Right forelimb (tissue), 1 donor: ENCODE results near the gene ZBTB37.
"Not testable (repeated sequence)": the region's sequence is repeated elsewhere in the genome, so short reads cannot be mapped to it uniquely, and the experiment has no call there.

Experiments
- DNase-seq: peaks from one replicate; pipeline ENCODE4 v3.0.0-alpha.2; 2018

Gene ZBTB37, protein sequence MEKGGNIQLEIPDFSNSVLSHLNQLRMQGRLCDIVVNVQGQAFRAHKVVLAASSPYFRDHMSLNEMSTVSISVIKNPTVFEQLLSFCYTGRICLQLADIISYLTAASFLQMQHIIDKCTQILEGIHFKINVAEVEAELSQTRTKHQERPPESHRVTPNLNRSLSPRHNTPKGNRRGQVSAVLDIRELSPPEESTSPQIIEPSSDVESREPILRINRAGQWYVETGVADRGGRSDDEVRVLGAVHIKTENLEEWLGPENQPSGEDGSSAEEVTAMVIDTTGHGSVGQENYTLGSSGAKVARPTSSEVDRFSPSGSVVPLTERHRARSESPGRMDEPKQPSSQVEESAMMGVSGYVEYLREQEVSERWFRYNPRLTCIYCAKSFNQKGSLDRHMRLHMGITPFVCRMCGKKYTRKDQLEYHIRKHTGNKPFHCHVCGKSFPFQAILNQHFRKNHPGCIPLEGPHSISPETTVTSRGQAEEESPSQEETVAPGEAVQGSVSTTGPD

DNA sequence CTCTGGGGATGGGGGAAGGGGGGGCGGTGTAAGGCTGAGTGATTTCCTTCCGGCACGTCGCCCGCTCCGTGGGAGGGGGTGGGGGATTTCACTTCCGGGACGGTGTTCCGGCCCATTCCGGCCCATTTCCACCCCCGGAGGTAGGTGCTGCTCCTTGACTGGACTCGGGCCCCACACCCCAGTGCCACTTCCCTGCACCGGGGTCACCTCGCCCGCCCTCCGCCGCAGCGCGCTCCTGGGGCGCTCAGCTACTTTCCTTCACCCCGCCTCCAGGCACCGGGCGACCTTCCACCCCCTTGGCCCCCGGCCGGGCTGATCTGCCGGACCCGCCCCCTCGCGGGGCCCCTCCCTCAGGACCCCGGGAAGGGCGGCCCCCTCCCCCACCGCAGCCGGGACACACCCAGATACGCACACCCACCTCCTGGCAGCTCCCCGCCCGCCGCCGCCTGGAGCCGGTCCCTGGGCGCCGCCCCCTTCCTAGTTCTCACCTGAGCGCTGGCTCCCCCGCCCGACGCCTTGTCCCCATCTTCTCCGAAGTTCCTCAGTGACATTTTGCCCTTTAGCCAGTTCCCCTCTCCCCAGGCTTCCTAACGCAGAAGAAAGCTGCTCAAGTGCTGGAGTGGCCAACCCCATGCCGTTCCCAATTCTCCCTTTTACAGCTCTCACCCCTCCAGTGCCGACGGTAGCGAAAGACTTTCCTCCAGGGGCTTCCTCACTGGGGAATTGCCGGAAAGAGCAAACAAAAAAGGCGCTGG is at the start of gene ZBTB37:
Gene ZBTB37, plus strand, starts transcription at position 115 of the 755 bp plus-strand sequence. CDS start 1,846 bp downstream, outside the sequence.
- peak; percentile 92 for DNase-seq

DNA sequence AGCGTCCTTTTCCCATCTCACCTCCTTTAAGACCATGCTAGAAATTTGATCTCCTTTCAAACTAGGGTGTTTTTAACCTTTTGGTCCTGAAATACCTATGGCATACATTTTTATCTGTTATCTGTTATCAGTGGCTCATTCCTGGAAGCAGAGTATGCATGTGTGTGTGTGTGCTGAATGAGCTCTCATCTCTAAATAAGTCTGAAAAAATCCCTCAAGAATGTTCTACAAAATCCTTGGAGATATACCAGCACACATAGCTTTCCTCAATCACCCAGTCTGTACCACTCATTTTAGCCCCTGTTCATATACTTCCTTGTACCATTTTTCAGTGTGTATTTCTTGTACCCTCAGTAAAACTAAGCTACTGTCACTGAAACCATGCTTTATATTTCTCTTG is 49.7 kb upstream of the ZBTB37 start:
- no peak for DNase-seq

DNA sequence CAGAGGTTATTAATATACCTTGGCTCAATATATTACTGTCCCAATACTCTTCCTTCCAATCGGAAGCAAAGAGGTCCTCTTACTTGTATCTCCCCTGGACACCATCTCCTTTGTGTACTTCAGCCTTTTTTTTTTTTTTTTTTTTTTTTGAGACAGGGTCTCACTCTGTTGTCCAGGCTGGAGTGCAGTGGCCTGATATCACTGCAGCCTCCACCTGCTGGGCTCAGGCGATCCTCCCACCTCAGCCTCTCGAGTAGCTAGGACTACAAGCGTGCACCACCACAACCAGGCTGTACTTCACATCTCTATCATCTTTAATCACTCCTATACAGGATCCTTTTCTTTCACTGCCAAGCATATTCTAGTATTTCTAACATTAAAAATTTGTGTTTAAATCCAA is 46.5 kb upstream of the ZBTB37 start:
- DNase-seq: no peak

DNA sequence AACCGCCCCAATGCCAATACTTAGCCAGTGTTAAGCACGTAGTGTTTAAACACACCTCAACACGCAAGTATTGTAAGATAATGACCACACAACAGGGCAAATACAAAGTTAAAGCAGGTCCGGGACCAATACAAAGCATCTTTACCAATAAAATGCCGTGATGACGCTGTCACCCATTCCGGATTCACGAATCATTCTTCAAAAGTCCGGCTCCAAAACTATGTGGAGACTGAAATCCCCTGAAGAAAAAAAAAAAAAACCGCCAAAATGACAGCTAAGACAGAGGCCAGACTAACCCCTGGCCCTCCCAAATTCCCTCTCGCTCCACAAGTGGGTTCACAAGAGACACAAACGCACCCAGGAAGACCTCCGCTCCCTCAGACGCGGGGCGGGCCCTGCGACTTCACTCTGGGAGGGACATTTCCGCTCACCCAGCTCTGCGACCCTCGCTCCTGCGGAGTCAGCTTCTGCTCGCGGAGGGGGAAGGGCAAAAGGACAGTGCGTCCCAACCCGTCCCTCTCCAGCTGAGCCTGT is 44.3 kb upstream of the ZBTB37 start:
- no peak for DNase-seq

DNA sequence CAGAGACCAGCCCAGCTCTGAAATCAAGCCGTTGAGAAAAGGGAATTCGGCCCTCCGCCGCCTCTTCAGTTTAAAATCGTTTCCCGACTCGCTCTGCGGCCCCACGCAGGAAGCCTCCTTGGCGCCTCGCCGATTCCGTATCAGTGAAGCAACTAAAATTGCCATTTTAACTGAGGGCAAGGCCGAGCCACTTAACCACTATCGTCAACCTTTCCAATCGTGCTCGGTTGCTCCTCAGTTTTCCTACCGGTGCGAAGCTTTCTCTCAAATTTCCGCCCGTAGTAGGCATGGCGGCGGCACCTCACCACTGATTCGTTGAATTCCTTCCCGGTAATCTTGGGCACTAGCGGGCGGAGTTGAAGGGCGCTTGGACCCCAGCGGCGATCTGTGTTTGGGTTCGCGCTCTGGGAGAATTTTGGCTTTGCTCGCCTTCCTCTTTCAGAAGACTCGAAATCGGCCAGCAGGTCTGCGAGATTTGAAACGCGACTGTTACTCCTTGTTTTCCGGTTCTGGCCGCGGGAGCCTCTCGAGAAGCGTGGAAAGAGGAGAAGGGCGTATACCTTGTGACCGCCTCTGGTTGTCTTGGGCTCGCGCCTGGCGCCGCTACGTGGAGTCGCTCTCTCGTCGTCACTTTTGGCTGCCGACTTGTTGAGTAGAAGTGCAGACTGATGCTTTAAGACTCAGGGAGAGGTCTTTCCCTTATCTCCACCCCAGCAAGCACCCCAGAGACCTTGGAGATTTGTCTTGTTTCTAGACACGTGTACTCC is 43.7 kb upstream of the ZBTB37 start, which contains the start of the genes CENPL and DARS2:
Gene CENPL, minus strand, starts transcription at position 569 of the 767 bp plus-strand sequence. CDS start 13,584 bp downstream, outside the sequence.
Gene DARS2, plus strand, starts transcription at position 359 of the 767 bp plus-strand sequence. CDS start 557 bp downstream, outside the sequence.
- DNase-seq: peak; percentile 95

DNA sequence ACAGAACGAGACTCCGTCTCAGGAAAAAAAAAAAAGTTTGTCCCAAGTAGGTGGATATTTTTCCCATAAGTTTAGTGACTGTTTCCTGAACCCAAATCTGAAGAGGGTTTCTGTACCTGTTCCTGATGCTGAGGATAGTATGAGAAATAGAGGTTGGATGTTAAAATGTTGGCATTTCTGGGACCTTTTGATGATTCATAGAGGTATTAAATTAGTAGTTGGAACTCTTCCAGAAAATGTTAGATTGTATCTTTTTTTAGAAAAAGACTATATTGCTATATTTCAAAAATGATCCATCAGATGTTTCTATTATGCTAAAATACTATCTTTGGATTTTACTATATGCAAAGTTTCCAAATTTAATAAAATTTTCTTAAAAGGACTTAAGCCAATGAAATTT is 40.6 kb upstream of the ZBTB37 start:
- DNase-seq: no peak

DNA sequence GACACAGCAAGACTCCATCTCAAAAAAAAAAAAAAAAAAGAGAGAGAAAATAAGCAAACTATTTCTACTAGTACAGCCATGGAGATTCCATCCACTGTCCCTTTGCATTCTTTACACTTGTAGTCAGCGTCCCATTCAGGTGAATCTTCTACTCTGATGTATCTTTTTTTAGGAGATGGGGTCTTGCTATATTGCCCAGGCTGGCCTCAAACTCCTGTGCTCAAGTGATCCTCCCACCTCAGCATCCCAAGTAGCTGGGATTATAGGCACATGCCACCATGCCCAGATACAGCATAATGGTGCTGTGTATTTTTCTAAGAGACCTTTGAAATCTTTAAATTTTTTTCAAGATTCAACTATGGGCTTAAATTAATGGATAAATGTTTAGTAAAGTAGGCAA is 35.4 kb upstream of the ZBTB37 start:
- no peak for DNase-seq

DNA sequence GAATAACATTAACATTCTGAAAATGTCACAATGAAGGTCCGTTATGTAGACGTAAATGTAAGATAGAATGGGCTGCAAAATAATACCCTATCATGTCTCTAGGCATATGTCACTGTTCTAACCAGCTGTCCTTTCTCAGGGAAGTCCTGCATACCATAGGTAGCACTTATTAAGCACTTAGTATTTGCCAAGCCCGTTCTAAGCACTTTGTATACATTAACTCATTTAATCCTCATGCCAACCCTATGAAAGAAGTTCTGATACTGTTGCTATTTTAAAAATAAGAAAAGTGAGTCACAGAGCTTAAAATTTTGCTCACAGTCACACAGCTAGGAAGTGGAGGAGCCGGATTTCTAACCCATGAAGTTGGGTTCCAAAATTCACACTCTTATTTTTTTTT is 16.1 kb upstream of the ZBTB37 start:
- DNase-seq: no peak

DNA sequence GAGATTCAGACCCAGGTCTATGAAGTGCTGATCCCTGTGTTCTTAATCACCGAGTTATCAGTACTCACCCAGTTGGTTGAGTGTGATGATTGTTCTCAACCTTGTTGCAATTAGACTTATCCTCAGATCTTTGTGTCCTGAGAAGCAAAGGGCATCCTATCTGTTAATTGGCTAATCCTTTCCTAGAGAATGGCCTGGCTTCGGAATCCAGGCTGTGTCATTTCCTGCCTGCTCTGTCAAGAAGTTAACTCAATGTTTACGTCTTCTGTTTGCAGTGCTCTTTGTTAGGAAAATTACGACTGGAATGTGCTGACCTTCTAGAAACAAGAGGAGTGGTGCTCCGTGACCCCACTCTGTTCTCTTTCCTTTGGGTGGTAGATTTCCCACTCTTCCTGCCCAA is 15.1 kb upstream of the ZBTB37 start:
- DNase-seq: no peak

DNA sequence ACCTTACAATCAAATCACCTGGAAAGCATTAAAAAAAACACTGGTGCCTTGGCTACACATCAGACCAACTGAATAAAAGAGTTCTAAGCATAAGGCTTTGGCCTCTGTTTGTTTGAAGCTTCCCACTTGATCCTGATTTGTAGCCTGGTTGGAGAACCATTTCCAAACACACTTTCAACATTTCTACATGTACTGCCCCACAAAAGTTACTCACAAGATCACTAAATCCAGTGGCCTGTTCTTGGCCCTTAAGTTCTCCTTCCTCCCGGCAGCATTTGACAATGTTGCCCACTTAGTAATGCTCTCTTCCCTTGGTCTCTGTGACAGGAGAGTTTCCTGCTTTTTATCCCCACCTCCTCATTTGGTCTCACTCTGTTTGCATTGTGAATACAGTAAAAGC is 12.2 kb upstream of the ZBTB37 start:
- no peak for DNase-seq

DNA sequence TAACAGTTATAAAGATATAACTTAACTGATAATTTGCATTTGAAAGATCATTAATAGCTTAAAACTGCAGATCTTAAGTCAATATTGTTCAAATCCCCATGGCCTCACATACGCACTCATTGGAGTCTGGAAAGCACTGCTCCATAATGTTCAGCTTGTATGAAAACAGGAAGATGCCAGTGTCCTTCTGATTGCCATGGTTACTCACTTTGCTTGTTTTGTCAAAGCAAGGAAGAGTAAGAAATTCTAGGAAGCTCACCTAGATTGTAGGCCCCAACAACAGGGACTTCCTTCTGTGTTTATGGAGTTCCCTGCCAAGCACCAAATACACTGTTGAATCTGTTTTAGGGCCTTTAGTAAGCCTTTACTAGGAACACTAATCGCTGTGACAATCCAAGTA is 11.3 kb upstream of the ZBTB37 start:
- no peak for DNase-seq

DNA sequence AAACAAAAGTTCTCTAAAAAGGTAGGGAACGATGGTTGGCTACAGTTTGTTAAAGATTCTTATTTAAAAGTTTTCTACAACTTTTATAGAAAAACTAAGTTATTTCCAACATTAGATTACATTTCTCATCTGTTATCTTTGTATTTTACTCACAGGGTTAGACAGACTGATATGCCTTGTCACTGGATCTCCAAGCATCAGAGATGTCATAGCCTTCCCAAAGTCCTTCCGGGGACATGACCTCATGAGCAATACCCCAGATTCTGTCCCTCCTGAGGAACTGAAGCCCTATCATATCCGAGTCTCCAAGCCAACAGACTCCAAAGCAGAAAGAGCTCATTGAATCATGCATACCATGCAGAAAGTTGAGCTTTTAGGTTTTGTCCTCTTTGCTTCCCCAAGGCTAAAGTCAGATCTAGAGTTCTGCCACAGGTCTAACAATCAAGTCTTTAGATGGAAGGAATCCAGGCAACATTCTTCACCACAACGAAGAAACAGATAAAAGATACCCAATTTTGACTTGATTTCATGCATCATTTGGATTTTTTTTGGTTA is 10.7 kb upstream of the ZBTB37 start:
- no peak for DNase-seq

DNA sequence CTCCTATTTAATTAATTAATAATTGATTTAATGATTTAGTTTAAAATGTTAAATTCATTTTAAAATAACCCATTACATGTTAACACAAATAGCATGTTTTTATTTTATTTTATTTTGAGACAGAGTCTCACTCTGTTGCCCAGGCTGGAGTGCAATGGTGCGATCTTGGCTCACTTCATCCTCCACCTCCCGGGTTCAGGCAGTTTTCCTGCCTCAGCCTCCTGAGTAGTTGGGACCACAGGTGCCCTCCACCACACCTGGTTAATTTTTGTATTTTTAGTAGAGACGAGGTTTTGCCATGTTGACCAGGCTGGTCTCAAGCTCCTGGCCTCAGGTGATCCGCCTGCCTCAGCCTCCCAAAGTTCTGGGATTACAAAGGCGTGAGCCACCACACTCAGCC is 8.6 kb upstream of the ZBTB37 start:
- DNase-seq: not testable (repeated sequence)

DNA sequence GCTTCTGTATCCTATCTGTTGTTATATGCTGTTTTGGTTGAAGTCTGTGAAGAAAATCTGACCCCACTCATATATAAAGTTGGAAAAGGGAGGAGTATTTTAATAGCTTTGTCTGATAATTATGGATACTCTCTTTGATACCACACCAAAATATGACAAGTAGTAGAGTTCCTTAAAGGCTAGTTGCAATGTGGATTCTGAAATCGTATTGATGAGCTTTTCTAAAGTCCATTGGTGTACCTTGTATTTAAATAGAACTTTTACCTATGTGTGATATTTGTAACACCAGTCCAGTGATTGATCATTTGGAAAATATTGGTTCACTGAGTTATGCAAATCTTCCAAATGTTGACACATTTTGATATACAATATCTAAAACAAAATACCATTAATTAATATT is 8.1 kb upstream of the ZBTB37 start:
- DNase-seq: no peak

DNA sequence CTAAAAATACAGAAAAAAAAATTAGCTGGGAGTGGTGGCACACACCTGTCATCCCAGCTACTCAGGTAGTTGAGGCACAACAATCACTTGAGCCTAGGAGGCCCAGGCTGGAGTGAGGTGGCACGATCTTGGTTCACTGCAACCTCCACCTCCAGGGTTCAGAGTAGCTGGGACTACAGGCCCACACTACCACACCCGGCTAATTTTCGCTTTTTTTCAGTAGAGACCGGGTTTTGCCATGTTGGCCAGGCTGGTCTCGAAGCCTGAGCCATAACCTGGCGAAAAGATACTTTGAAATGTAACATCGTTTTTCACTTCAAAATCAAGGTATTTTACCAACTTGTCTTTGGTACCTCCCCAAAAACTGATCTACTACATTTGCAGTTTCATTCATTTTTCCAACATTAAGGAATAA is 6.4 kb upstream of the ZBTB37 start:
- DNase-seq: no peak

DNA sequence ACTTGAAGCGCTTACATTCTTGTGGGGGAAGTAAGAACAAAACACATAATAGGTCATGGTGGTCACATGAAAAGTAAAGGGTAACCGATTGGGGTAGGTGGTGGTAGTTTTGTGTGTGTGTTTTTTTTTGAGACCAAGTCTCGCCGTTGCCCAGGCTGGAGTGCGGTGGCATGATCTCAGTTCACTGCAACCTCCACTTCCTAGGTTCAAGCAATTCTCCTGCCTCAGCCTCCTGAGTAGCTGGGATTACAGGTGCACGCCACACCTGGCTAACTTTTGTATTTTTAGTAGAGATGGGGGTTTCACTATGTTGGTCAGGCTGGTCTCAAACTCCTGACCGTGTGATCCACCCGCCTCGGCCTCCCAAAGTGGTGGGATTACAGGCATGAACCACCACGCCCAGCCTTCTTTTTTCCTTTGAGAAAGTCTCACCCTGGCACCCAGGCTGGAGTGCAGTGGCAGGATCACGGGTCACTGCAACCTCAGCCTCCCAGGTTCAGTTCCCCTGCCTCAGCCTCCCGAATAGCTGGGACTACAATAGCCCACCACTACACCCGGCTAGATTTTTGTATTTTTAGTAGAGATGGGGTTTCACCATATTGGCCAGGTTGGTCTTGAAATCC is 5.9 kb upstream of the ZBTB37 start:
- DNase-seq: not testable (repeated sequence)

DNA sequence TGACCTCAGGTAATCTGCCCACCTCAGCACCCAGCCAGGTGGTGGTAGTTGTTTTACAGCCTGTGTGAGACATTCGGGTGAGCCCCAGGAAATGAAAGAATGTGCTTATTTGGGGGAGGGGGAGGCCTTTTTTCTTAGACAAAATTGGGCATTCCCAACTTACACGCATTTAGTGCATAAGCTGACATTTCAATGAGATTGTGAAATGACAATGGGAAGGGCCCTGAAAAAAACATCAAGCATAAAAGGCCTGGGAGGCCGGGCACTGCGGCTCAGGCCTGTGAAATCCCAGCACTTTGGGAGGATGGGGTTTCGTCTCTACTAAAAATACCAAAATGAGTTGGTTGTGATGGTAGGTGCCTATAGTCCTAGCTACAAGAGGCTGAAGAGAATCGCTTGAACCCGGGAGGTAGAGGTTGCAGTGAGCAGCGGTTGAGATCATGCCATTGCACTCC is 5.4 kb upstream of the ZBTB37 start:
- no peak for DNase-seq

DNA sequence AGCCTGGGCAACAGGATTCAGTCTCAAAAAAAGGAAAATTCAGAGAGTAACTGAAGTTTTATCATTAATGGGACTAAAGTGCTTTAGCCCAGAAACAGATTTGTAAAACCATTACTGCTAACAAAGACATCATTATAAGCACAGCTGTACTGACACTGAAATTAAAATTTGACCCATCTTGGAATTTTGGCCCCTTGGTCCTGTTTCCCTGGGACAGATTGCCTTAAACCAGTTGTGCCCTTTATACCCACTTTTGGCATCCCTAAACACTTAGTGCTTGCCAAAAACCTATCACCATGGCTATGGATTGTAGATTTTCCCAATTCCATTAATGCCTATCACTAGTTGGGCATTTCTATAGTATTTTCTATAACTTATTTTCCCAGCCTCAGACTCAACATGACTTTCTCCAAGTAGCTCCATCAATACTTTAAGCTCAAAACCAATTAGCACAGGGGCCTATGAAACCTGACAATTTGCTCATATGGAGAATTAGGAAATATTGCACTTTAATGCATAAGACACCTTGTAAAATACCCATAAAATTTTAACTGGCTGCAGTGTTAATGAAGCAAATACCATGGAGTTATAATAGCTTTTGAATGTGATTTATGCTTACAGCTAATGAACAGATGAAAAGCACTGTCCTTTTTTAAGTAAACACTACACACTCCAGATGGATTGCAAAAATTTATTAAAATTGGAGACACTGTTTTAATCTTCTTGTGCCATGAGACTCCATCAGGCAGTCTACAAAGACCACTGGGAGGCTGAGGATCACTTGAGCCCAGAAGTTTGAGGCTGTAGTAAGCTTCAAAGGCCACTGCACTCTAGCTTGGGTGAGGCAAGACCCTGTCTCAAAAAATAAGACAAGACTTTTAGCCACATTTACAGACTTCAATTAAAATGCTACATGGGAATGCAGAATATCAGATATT is 4.7 kb upstream of the ZBTB37 start:
- no peak for DNase-seq

DNA sequence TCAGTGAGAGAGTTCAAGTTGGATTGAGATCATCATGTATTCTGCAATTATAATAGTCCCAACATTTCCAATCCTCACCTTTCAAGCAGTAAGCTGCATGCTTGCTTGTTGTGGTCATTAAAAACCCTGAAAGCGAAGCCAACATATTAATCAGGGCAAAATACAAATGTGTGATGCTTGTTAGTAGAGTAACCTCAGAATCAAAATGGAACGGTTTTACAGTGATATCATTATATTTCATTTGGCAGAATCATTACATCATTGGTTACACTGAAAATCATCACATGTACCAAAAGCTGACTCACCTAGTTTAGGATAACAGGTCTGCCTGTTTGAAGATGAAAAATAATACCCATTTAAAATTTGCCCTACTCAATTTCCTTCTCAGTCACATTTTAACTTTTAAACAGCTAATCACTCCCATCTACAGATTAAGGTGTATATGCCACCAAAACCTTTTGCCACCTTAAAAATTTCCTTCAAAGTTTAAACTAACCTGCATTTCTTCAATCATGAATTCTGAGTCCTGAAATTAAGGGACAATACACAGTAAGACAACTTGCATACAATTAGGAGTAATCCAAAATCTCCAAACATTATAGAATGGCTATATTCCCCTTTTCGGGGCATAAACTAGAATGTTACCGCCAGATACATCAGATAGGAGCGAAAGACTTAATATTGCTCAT is 3.9 kb upstream of the ZBTB37 start:
- no peak for DNase-seq
